Medulla oblongata (tissue), 1 donor: ENCODE data around the gene MTX3.
A peak's percentile ranks its signal among the peaks of the same experiment; 100 is the strongest.

Experiments
- DNase-seq: peaks from one replicate; pipeline ENCODE4 v3.0.0-alpha.2; 2015; ENCODE audit errors: extremely low spot score

MTX3 gene

GRCh38 chr5:79990598-79991507 lies at the start of gene MTX3:
MTX3 (minus strand) TSS chr5:79991262; CDS start chr5:79991238, 24 bp downstream.
- DNase-seq = peak; percentile 90

GRCh38 chr5:80039650-80040049 lies 48.6 kb upstream of the MTX3 start:
- DNase-seq = no peak

GRCh38 chr5:80037366-80037765 lies 46.3 kb upstream of the MTX3 start:
- no peak for DNase-seq

- DNase-seq = no peak
Measured at GRCh38 chr5:80036615-80037014, 45.6 kb upstream of the MTX3 start.

- no peak for DNase-seq
Measured at GRCh38 chr5:80035839-80036238, 44.8 kb upstream of the MTX3 start.

GRCh38 chr5:80034962-80035821 lies 44.1 kb upstream of the MTX3 start, which contains the start of gene THBS4:
THBS4 (plus strand) TSS chr5:80035348; CDS start chr5:80035538, 190 bp downstream.
- no peak for DNase-seq

- DNase-seq = no peak
Measured at GRCh38 chr5:80034559-80034958, 43.5 kb upstream of the MTX3 start.

- no peak for DNase-seq
Measured at GRCh38 chr5:80033513-80033912, 42.5 kb upstream of the MTX3 start.

GRCh38 chr5:80031109-80031508 lies 40.0 kb upstream of the MTX3 start:
- DNase-seq = no peak

GRCh38 chr5:80026841-80027240 lies 35.8 kb upstream of the MTX3 start:
- DNase-seq = no peak

- DNase-seq = no peak
Measured at GRCh38 chr5:80025069-80025468, 34.0 kb upstream of the MTX3 start.

- no peak for DNase-seq
Measured at GRCh38 chr5:80010754-80011392, 19.8 kb upstream of the MTX3 start.

- peak; percentile 35 for DNase-seq
Measured at GRCh38 chr5:80008995-80009765, 18.1 kb upstream of the MTX3 start.

GRCh38 chr5:80002677-80003076 lies 11.6 kb upstream of the MTX3 start:
- no peak for DNase-seq

- DNase-seq = no peak
Measured at GRCh38 chr5:79999722-80000121, 8.7 kb upstream of the MTX3 start.

- DNase-seq = no peak
Measured at GRCh38 chr5:79992891-79993657, 2.0 kb upstream of the MTX3 start.

GRCh38 chr5:79990205-79990597 lies 861 bp downstream of the MTX3 start:
- DNase-seq = no peak

GRCh38 chr5:79986260-79986659 lies 4.8 kb downstream of the MTX3 start:
- no peak for DNase-seq

- no peak for DNase-seq
Measured at GRCh38 chr5:79985288-79985687, 5.8 kb downstream of the MTX3 start.

GRCh38 chr5:79984363-79984762 lies 6.7 kb downstream of the MTX3 start:
- no peak for DNase-seq

- DNase-seq = no peak
Measured at GRCh38 chr5:79983618-79984017, 7.4 kb downstream of the MTX3 start.
